Measurements from ENCODE around the gene AKAP13.
A peak's percentile ranks its signal among the peaks of the same experiment; 100 is the strongest.

Gene AKAP13, protein sequence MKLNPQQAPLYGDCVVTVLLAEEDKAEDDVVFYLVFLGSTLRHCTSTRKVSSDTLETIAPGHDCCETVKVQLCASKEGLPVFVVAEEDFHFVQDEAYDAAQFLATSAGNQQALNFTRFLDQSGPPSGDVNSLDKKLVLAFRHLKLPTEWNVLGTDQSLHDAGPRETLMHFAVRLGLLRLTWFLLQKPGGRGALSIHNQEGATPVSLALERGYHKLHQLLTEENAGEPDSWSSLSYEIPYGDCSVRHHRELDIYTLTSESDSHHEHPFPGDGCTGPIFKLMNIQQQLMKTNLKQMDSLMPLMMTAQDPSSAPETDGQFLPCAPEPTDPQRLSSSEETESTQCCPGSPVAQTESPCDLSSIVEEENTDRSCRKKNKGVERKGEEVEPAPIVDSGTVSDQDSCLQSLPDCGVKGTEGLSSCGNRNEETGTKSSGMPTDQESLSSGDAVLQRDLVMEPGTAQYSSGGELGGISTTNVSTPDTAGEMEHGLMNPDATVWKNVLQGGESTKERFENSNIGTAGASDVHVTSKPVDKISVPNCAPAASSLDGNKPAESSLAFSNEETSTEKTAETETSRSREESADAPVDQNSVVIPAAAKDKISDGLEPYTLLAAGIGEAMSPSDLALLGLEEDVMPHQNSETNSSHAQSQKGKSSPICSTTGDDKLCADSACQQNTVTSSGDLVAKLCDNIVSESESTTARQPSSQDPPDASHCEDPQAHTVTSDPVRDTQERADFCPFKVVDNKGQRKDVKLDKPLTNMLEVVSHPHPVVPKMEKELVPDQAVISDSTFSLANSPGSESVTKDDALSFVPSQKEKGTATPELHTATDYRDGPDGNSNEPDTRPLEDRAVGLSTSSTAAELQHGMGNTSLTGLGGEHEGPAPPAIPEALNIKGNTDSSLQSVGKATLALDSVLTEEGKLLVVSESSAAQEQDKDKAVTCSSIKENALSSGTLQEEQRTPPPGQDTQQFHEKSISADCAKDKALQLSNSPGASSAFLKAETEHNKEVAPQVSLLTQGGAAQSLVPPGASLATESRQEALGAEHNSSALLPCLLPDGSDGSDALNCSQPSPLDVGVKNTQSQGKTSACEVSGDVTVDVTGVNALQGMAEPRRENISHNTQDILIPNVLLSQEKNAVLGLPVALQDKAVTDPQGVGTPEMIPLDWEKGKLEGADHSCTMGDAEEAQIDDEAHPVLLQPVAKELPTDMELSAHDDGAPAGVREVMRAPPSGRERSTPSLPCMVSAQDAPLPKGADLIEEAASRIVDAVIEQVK (N-terminal part only)

DNA sequence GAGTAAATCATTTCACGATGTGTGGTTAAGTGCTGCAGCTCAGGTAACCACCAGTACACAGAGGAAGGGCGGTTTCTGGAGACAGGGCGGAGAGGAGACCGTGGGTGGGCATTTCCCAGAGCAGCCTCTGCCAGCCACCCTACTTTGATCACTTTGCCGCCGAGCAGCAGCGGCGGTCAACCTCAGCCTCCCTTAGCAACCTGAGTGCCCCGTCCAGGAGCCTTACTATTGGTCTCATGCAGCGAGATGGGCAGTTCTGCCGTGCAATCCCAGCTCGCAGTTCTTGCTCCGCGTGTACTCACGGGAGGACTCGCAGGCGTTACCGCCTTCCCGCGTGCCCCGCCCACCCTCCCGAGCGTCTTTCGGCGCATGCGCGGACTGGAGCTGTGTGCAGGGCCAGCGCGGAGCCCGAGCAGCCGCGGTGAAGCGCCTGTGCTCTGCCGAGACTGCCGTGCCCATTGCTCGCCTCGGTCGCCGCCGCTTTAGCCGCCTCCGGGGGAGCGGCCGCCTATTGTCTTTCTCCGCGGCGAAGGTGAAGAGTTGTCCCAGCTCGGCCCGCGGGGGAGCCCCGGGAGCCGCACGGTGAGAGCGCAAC, at the start of gene AKAP13:
TSS of gene AKAP13 (plus strand) at position 387 of the 595 bp plus-strand sequence. CDS start 105,118 bp downstream, outside the sequence.
- TF ChIP-seq, protein P1, sequence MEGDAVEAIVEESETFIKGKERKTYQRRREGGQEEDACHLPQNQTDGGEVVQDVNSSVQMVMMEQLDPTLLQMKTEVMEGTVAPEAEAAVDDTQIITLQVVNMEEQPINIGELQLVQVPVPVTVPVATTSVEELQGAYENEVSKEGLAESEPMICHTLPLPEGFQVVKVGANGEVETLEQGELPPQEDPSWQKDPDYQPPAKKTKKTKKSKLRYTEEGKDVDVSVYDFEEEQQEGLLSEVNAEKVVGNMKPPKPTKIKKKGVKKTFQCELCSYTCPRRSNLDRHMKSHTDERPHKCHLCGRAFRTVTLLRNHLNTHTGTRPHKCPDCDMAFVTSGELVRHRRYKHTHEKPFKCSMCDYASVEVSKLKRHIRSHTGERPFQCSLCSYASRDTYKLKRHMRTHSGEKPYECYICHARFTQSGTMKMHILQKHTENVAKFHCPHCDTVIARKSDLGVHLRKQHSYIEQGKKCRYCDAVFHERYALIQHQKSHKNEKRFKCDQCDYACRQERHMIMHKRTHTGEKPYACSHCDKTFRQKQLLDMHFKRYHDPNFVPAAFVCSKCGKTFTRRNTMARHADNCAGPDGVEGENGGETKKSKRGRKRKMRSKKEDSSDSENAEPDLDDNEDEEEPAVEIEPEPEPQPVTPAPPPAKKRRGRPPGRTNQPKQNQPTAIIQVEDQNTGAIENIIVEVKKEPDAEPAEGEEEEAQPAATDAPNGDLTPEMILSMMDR (IDR thresholded peaks at IDR 0.05), result no peak
- TF ChIP-seq ZFX (IDR thresholded peaks at IDR 0.05; ENCODE audit: borderline replicate concordance), result no peak
- peak within 1 kb of the TSS; percentile 68 for H3K27ac ChIP-seq

DNA sequence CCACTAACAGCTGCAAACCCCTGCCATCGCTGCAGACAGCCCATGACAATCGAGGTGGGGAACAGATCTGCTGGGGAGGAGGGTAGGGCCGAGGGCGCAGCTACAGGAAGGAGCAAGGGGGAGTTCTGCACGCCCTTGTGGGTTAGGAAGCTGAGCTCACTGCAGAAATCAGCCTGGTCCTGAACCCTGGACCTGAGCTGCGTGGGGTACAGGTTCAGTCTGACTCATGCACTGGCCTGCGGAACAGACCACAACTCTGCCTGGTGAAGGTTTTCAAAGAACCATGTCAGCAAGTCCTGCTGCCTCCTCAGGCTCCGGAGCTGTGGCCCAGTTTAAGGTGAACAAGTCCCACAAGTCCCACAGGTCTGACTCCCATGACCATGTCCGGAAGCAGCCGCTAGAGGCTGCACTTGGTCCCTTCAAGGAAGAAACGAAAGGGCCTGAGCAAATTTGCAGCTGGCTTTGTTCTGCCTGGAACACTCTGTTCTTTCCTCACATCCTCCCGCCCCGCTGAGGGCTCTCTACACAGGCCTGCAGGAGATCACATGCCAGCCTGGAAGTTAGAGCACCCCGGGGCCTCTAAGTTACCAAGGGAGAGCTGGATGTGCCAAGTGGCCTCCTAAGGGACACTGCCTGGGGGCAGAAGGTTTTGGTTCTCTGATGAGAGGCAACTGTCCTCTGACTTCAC, 49.4 kb upstream of the AKAP13 start:
- TF ChIP-seq, protein P1 (IDR thresholded peaks at IDR 0.05), result peak; percentile 91
- TF ChIP-seq ZFX (IDR thresholded peaks at IDR 0.05; ENCODE audit: borderline replicate concordance), result no peak
- H3K27ac ChIP-seq, result peak overlapping the region; percentile 45; the same call in 1 of the 2 replicates

DNA sequence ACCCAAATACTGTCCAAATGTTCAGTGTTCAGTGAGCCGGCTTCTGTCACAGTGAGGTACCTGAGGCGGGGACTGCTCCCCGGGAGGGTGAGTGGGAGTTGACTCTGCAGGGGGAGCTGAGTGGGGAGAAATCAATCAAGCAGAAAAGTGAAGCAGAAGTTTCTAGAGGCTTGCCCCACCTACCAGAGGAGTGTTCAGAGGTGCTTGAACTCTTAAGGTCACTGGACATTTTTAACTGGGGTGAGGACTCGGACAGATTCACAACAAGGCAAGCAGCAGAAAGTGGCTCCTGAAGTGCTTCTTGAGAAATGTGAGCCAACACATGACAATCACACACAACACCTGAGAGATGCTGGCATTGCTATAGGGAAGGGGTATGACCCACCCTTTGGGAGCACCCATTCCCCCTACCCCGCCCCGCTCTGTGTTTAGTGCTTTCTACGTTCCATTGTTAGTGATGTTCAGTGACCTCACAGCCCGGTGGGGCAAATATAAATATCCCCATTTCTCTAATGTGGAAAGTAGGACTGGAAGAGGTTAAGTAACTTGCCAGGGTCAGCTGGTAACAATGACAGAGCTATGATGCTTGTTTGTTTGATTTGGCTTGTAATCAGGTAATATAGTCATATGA, 48.6 kb upstream of the AKAP13 start:
- no peak for TF ChIP-seq ZFX (IDR thresholded peaks at IDR 0.05; ENCODE audit: borderline replicate concordance)
- TF ChIP-seq, protein P1 (IDR thresholded peaks at IDR 0.05), result no peak
- H3K27ac ChIP-seq, result peak overlapping the region; percentile 45; the same call in 1 of the 2 replicates

DNA sequence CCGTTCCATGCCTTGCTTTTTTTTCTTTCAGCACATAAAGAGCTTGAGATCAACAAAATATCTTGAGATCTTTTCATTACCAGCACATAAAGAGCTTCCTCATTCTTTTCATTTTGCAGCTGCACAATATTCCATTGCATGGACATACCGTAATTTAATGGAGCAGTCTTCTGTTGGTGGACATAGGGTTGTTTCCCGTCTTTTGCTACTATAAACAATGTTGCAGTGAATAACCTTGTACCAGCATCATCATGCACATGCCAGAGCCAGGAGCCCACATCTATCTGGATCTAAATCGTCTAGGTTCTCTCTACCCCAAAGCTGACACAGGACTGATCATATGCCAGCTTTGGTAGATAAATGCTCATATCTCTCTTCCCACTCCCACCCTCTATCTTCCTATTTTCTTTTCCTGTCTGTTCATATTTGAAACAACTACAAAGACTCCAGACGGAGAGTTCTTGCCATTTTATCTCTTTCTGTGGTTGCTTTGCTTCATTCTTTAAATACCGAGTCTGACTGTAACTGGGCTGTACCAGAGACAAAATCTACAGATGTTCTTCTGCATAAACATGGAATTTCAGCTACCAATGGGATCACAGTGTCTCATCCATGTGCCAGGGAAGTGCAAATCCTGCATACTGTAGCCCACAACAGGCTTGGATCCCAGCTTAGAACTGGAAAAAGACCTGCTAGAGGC, 47.1 kb upstream of the AKAP13 start:
- TF ChIP-seq ZFX (IDR thresholded peaks at IDR 0.05; ENCODE audit: borderline replicate concordance), result no peak
- TF ChIP-seq, protein P1 (IDR thresholded peaks at IDR 0.05), result no peak
- H3K27ac ChIP-seq, result no peak overlapping the region

DNA sequence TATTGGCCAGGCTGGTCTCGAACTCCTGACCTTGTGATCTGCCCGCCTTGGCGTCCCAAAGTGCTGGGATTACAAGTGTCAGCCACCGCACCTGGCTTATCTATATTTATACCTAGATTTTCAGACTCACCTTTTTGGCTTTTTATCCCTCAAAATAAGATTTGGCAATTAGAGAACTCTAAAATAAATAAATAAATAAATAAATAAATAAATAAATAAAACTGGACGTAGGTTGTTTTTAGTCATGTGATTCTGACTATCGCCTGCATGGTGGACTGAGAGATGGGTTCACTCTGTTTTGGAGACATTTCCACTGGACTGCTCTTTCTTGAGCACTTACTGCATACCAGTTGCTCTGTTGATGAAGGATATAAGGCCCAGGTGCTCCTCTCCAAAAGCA, 46.2 kb upstream of the AKAP13 start:
- H3K27ac ChIP-seq, result no peak overlapping the region
- TF ChIP-seq ZFX (IDR thresholded peaks at IDR 0.05; ENCODE audit: borderline replicate concordance), result no peak
- TF ChIP-seq, protein P1 (IDR thresholded peaks at IDR 0.05), result no peak

All from 22Rv1 (cell line).